DOHH2 (cell line): Measurements from ENCODE around the gene WDR48.

Source experiments
- H3F3A ChIP-seq: fragments of 200-600 bp; sonication (generic), shearing (Covaris generic); 2 replicates; pipeline ENCODE4 v1.6.0; 2016; ENCODE audit warnings: antibody characterized with exemption, mild to moderate bottlenecking; ENCODE audit not compliant: control insufficient read depth, insufficient read depth
- H3K27ac ChIP-seq: fragments of 200-600 bp; sonication (generic); 2 replicates; pipeline ENCODE4 v1.5.1; 2014; ENCODE audit warnings: low read depth, mild to moderate bottlenecking, low read length, moderate library complexity
- H3K27me3 ChIP-seq: fragments of 200-600 bp; sonication (generic); 2 replicates; pipeline ENCODE4 v1.6.1; 2014; ENCODE audit warnings: mild to moderate bottlenecking, low read length, mixed read lengths; ENCODE audit not compliant: control insufficient read depth
- H3K36me3 ChIP-seq: fragments of 200-600 bp; sonication (generic); 2 replicates; pipeline ENCODE4 v1.6.1; 2014; ENCODE audit warnings: mild to moderate bottlenecking, low read length, moderate library complexity, mixed read lengths; ENCODE audit not compliant: control insufficient read depth
- H3K4me1 ChIP-seq: fragments of 200-600 bp; sonication (generic); 2 replicates; pipeline ENCODE4 v1.6.1; 2014; ENCODE audit warnings: mild to moderate bottlenecking, low read length, mixed read lengths; ENCODE audit not compliant: control insufficient read depth
- H3K4me2 ChIP-seq: fragments of 200-600 bp; sonication (generic); 2 replicates; pipeline ENCODE4 v1.6.0; 2014; ENCODE audit warnings: mild to moderate bottlenecking, low read length, moderate library complexity
- H3K4me3 ChIP-seq: fragments of 200-600 bp; sonication (generic); 2 replicates; pipeline ENCODE4 v1.5.1; 2014; ENCODE audit warnings: mild to moderate bottlenecking, low read length, mixed read lengths
- H3K79me2 ChIP-seq: fragments of 200-600 bp; sonication (generic); 2 replicates; pipeline ENCODE4 v1.6.1; 2014; ENCODE audit warnings: mild to moderate bottlenecking, low read length, mixed read lengths; ENCODE audit not compliant: control insufficient read depth
- H3K9me2 ChIP-seq: fragments of 200-600 bp; sonication (generic); replicated peaks from 2 replicates; pipeline ENCODE4 v1.6.1; 2014; ENCODE audit warnings: mild to moderate bottlenecking, low read length, mixed read lengths; ENCODE audit not compliant: control insufficient read depth
- H3K9me3 ChIP-seq: fragments of 200-600 bp; sonication (generic); 2 replicates; pipeline ENCODE4 v1.6.1; 2014; ENCODE audit warnings: antibody characterized with exemption, low read length, mixed read lengths; ENCODE audit not compliant: control insufficient read depth, insufficient read depth
- H4K20me1 ChIP-seq: fragments of 200-600 bp; sonication (generic); 2 replicates; pipeline ENCODE4 v1.6.0; 2014; ENCODE audit warnings: low read depth, mild to moderate bottlenecking, antibody characterized with exemption, low read length, moderate library complexity; ENCODE audit not compliant: control insufficient read depth, insufficient read depth
- CTCF ChIP-seq: fragments of 200-600 bp; sonication (generic); IDR thresholded peaks from one replicate; pipeline ENCODE4 v1.5.1; 2014; ENCODE audit warnings: antibody characterized with exemption, mild to moderate bottlenecking, low read depth, low read length; ENCODE audit not compliant: poor library complexity, severe bottlenecking
- EZH2phosphoT487 ChIP-seq: fragments of 200-600 bp; sonication (generic); IDR thresholded peaks from 2 replicates; pipeline ENCODE4 v1.6.1; 2017; ENCODE audit warnings: borderline replicate concordance, mild to moderate bottlenecking, antibody characterized with exemption, low read length, moderate library complexity, mixed read lengths

The WDR48 gene

GRCh38 chr3:39127269-39127907, 75.6 kb downstream of the WDR48 start:
- Histone ChIP-seq H3K4me1 (peaks cover 62% of the 10 kb centered on the region), H3K4me2 (peak overlapping the region; percentile 73), H3K9me3 (no peaks in the 10 kb centered on the region), H3K79me2 (no peaks in the 10 kb centered on the region), H3K4me3 (peak overlapping the region; percentile 46), H3K36me3 (no peaks in the 10 kb centered on the region), H3K27ac (peak overlapping the region; percentile 56), H3K9me2 (no peaks in the 10 kb centered on the region), H3K27me3 (no peaks in the 10 kb centered on the region), H4K20me1 (no peaks in the 10 kb centered on the region), H3F3A (no peaks in the 10 kb centered on the region; the same call in 1 of the 2 replicates)
- TF ChIP-seq EZH2phosphoT487, result no peak
- TF ChIP-seq CTCF, result no peak

- no peaks in the 10 kb centered on the region for H3K79me2 ChIP-seq
- H3K4me2 ChIP-seq, result peak overlapping the region; percentile 73
- H3F3A ChIP-seq, result no peaks in the 10 kb centered on the region; the same call in 1 of the 2 replicates
- H3K27ac ChIP-seq, result peak overlapping the region; percentile 56
- no peaks in the 10 kb centered on the region for H4K20me1 ChIP-seq
- TF ChIP-seq EZH2phosphoT487 (no peak), CTCF (no peak)
- H3K36me3 ChIP-seq, result no peaks in the 10 kb centered on the region
- no peaks in the 10 kb centered on the region for H3K9me2 ChIP-seq
- peak overlapping the region; percentile 46 for H3K4me3 ChIP-seq
- H3K9me3 ChIP-seq, result no peaks in the 10 kb centered on the region
- H3K4me1 ChIP-seq, result peaks cover 57% of the 10 kb centered on the region
- H3K27me3 ChIP-seq, result no peaks in the 10 kb centered on the region
Observed at GRCh38 chr3:39127908-39128304, 76.1 kb downstream of the WDR48 start.

GRCh38 chr3:39128951-39129350, 77.1 kb downstream of the WDR48 start:
- no peak overlapping the region for H3K4me3 ChIP-seq
- no peaks in the 10 kb centered on the region for H4K20me1 ChIP-seq
- H3K27me3 ChIP-seq, result no peaks in the 10 kb centered on the region
- H3K9me3 ChIP-seq, result no peaks in the 10 kb centered on the region
- no peaks in the 10 kb centered on the region for H3K9me2 ChIP-seq
- no peaks in the 10 kb centered on the region for H3K36me3 ChIP-seq
- H3K27ac ChIP-seq, result no peak overlapping the region
- peaks cover 47% of the 10 kb centered on the region for H3K4me1 ChIP-seq
- H3K79me2 ChIP-seq, result no peaks in the 10 kb centered on the region
- no peaks in the 10 kb centered on the region; the same call in 1 of the 2 replicates for H3F3A ChIP-seq
- no peak overlapping the region for H3K4me2 ChIP-seq
- no peak for TF ChIP-seq EZH2phosphoT487
- TF ChIP-seq CTCF, result no peak
